SH-SY5Y (cell line): ENCODE results near the gene ZNF688.

ENCODE experiments used
- GATA2 ChIP-seq: IDR thresholded peaks from 2 replicates; pipeline ENCODE4 v1.6.1; 2011; ENCODE audit warnings: mild to moderate bottlenecking, low read depth, low read length
- GATA3 ChIP-seq: IDR thresholded peaks from 2 replicates; pipeline ENCODE4 v1.6.1; 2011; ENCODE audit warnings: low read depth, mild to moderate bottlenecking, low read length, moderate library complexity

ZNF688 gene

GRCh38 chr16:30554557-30555314 lies 16.8 kb downstream of the ZNF688 start:
- no peak for TF ChIP-seq GATA3
- TF ChIP-seq GATA2, result no peak

- TF ChIP-seq GATA2, result no peak
- no peak for TF ChIP-seq GATA3
These were observed 18.1 kb downstream of the ZNF688 start for GRCh38 chr16:30553393-30553899.

GRCh38 chr16:30552956-30553355 lies 18.6 kb downstream of the ZNF688 start:
- TF ChIP-seq GATA3 (no peak), GATA2 (no peak)

GRCh38 chr16:30551781-30552180 lies 19.7 kb downstream of the ZNF688 start:
- TF ChIP-seq GATA3 (no peak), GATA2 (no peak)

GRCh38 chr16:30548416-30549253 lies 22.9 kb downstream of the ZNF688 start:
- TF ChIP-seq GATA3 (no peak), GATA2 (no peak)

- TF ChIP-seq GATA3 (no peak), GATA2 (no peak)
These were observed 25.4 kb downstream of the ZNF688 start for GRCh38 chr16:30546115-30546514.

GRCh38 chr16:30543067-30543466 lies 28.4 kb downstream of the ZNF688 start:
- TF ChIP-seq GATA2, result no peak
- no peak for TF ChIP-seq GATA3

- TF ChIP-seq GATA3, result no peak
These were observed 29.8 kb downstream of the ZNF688 start for GRCh38 chr16:30541502-30542329.

GRCh38 chr16:30539000-30539964 lies 32.2 kb downstream of the ZNF688 start:
- TF ChIP-seq GATA2 (no peak), GATA3 (no peak)

GRCh38 chr16:30535777-30536190 lies 35.7 kb downstream of the ZNF688 start:
- TF ChIP-seq GATA3, result no peak
- TF ChIP-seq GATA2, result no peak; the same call in 1 of the 2 replicates

GRCh38 chr16:30535106-30535776 lies 36.3 kb downstream of the ZNF688 start:
- no peak for TF ChIP-seq GATA3
- TF ChIP-seq GATA2, result no peak

GRCh38 chr16:30534368-30535105 lies 37.0 kb downstream of the ZNF688 start, which contains the start of gene ZNF747:
Gene ZNF747, minus strand, starts transcription at chr16:30534858. Its CDS starts 179 bp downstream, at chr16:30534679.
- no peak for TF ChIP-seq GATA2
- TF ChIP-seq GATA3, result no peak
